H9 (cell line): ENCODE measurements around the gene ASB14. TPM values are rescaled to one million over a fixed set of nuclear protein-coding genes. Genes with fewer than 3 reads are reported as not detected.

Experiments
- DNase-seq: peaks from one replicate; pipeline ENCODE4 v3.0.0-alpha.2; 2017
- H2AFZ ChIP-seq: one replicate; pipeline ENCODE4 v1.6.1; 2013; ENCODE audit warnings: mild to moderate bottlenecking, low read length, control low read depth, moderate library complexity
- H2AK5ac ChIP-seq: 2 replicates; pipeline ENCODE4 v1.6.1; 2013; ENCODE audit warnings: low read length, control low read depth, mixed read lengths; ENCODE audit not compliant: insufficient read length
- H2BK120ac ChIP-seq: one replicate; pipeline ENCODE4 v1.6.1; 2013; ENCODE audit warnings: low read depth, mild to moderate bottlenecking, low read length, control low read depth, inconsistent platforms; ENCODE audit not compliant: poor library complexity, severe bottlenecking
- H2BK12ac ChIP-seq: 2 replicates; pipeline ENCODE4 v1.6.1; 2013; ENCODE audit warnings: low read length, control low read depth, mixed read lengths, low read depth; ENCODE audit not compliant: insufficient read length
- H2BK15ac ChIP-seq: 2 replicates; pipeline ENCODE4 v1.6.1; 2013; ENCODE audit warnings: low read depth, low read length, control low read depth
- H2BK20ac ChIP-seq: one replicate; pipeline ENCODE4 v1.6.1; 2013; ENCODE audit warnings: low read depth, mild to moderate bottlenecking, low read length, control low read depth, inconsistent platforms; ENCODE audit not compliant: poor library complexity, severe bottlenecking
- H2BK5ac ChIP-seq: 2 replicates; pipeline ENCODE4 v1.6.1; 2013; ENCODE audit warnings: low read length, control low read depth, mixed read lengths; ENCODE audit not compliant: insufficient read length
- H3K14ac ChIP-seq: 2 replicates; pipeline ENCODE4 v1.6.1; 2013; ENCODE audit warnings: low read length, control low read depth; ENCODE audit not compliant: insufficient read depth
- H3K18ac ChIP-seq: 2 replicates; pipeline ENCODE4 v1.6.1; 2013; ENCODE audit warnings: low read depth, mild to moderate bottlenecking, mixed read lengths, low read length, control low read depth; ENCODE audit not compliant: insufficient read length
- H3K23ac ChIP-seq: 2 replicates; pipeline ENCODE4 v1.6.1; 2013; ENCODE audit warnings: low read length, control low read depth, mixed read lengths, low read depth; ENCODE audit not compliant: insufficient read length
- H3K23me2 ChIP-seq: 2 replicates; pipeline ENCODE4 v1.6.1; 2013; ENCODE audit warnings: low read depth, mild to moderate bottlenecking, mixed read lengths, low read length, control low read depth; ENCODE audit not compliant: insufficient read length, poor library complexity, severe bottlenecking
- H3K27ac ChIP-seq: 2 replicates; pipeline ENCODE4 v1.5.1; 2013; ENCODE audit warnings: low read length, control low read depth, mixed read lengths, low read depth; ENCODE audit not compliant: insufficient read length
- H3K27me3 ChIP-seq: 2 replicates; pipeline ENCODE4 v1.6.1; 2013; ENCODE audit warnings: low read length, control low read depth, inconsistent platforms; ENCODE audit not compliant: insufficient read depth
- H3K4ac ChIP-seq: 2 replicates; pipeline ENCODE4 v1.6.1; 2013; ENCODE audit warnings: low read depth, mild to moderate bottlenecking, control low read depth, inconsistent platforms, low read length, moderate library complexity
- H3K4me1 ChIP-seq: 2 replicates; pipeline ENCODE4 v1.6.1; 2013; ENCODE audit warnings: low read length, control low read depth, inconsistent platforms; ENCODE audit not compliant: insufficient read depth
- H3K4me2 ChIP-seq: 2 replicates; pipeline ENCODE4 v1.6.1; 2013; ENCODE audit warnings: low read length, control low read depth, mixed read lengths; ENCODE audit not compliant: insufficient read length, insufficient read depth
- H3K56ac ChIP-seq: 2 replicates; pipeline ENCODE4 v1.6.1; 2013; ENCODE audit warnings: low read depth, mild to moderate bottlenecking, mixed read lengths, low read length, control low read depth; ENCODE audit not compliant: insufficient read length
- H3K79me1 ChIP-seq: 2 replicates; pipeline ENCODE4 v1.6.1; 2013; ENCODE audit warnings: low read depth, mild to moderate bottlenecking, moderate library complexity, low read length, control low read depth, inconsistent platforms; ENCODE audit not compliant: insufficient read depth, poor library complexity, severe bottlenecking
- H3K79me2 ChIP-seq: 2 replicates; pipeline ENCODE4 v1.6.1; 2013; ENCODE audit warnings: low read length, control low read depth, inconsistent platforms; ENCODE audit not compliant: insufficient read depth
- H3K9ac ChIP-seq: 2 replicates; pipeline ENCODE4 v1.6.1; 2013; ENCODE audit warnings: low read length, control low read depth, mixed read lengths; ENCODE audit not compliant: insufficient read length; ENCODE audit errors: extremely low read depth
- H3K9me3 ChIP-seq: one replicate; pipeline ENCODE4 v1.6.1; 2013; ENCODE audit warnings: low read depth, low read length, inconsistent platforms; ENCODE audit not compliant: control insufficient read depth
- H3T11ph ChIP-seq: one replicate; pipeline ENCODE4 v1.6.1; 2013; ENCODE audit warnings: mild to moderate bottlenecking, low read length, control low read depth, inconsistent platforms
- H4K20me1 ChIP-seq: one replicate; pipeline ENCODE4 v1.6.1; 2013; ENCODE audit not compliant: control insufficient read depth, insufficient read length, insufficient read depth
- H4K5ac ChIP-seq: 2 replicates; pipeline ENCODE4 v1.6.1; 2013; ENCODE audit warnings: low read depth, mild to moderate bottlenecking, mixed read lengths, low read length, control low read depth; ENCODE audit not compliant: insufficient read length
- H4K8ac ChIP-seq: replicated peaks from 2 replicates; pipeline ENCODE4 v1.6.1; 2013; ENCODE audit warnings: low read length, control low read depth, mixed read lengths, low read depth; ENCODE audit not compliant: insufficient read length
- H4K91ac ChIP-seq: 2 replicates; pipeline ENCODE4 v1.6.1; 2013; ENCODE audit warnings: low read depth, mild to moderate bottlenecking, moderate library complexity, mixed read lengths, low read length, control low read depth; ENCODE audit not compliant: insufficient read length
- H3K27ac Mint-ChIP-seq, 3 experiments: 2 replicates in 2 of 3; 3 replicates in 1 of 3; pipeline ENCODE4 v1.8.0; 2020 to 2021; ENCODE audit warnings: mixed read lengths in 3 of 3, mild to moderate bottlenecking in 1 of 3, moderate library complexity in 1 of 3
- H3K27me3 Mint-ChIP-seq: 2 replicates; pipeline ENCODE4 v1.8.0; 2021; ENCODE audit warnings: low read depth, mild to moderate bottlenecking, moderate library complexity, mixed read lengths
- H3K36me3 Mint-ChIP-seq, 3 experiments: 2 replicates in 2 of 3; 3 replicates in 1 of 3; pipeline ENCODE4 v1.8.0; 2020 to 2021; ENCODE audit warnings: low read depth in 3 of 3, mixed read lengths in 3 of 3; ENCODE audit not compliant: insufficient read depth in 1 of 3
- H3K4me1 Mint-ChIP-seq, 2 experiments: 2 replicates each; pipeline ENCODE4 v1.8.0; 2020; ENCODE audit warnings: mixed read lengths in 2 of 2
- H3K4me3 Mint-ChIP-seq, 2 experiments: 2 replicates in 1 of 2; 3 replicates in 1 of 2; pipeline ENCODE4 v1.8.0; 2020 to 2021; ENCODE audit warnings: mild to moderate bottlenecking in 2 of 2, mixed read lengths in 2 of 2, moderate library complexity in 1 of 2
- H3K9me3 Mint-ChIP-seq, 2 experiments: 2 replicates in 1 of 2; 3 replicates in 1 of 2; pipeline ENCODE4 v1.8.0; 2020; ENCODE audit warnings: mild to moderate bottlenecking in 2 of 2, mixed read lengths in 2 of 2, moderate library complexity in 1 of 2
- CTCF ChIP-seq: fragments of 200-600 bp; sonication (generic); conservative IDR thresholded peaks from 3 replicates; pipeline ENCODE4 v1.8.0; 2021; ENCODE audit warnings: antibody characterized with exemption, mild to moderate bottlenecking
- WGBS: extraction: QIAGEN DNeasy Blood & Tissue Kit; methylation state at CpG from one replicate; pipeline ENCODE4 v1.1.7; 2013; ENCODE audit warnings: missing lambda C conversion rate, low lambda C conversion rate, mixed read lengths; ENCODE audit not compliant: insufficient read length; ENCODE audit errors: extremely low coverage; 5-methylcytosine and 5-hydroxymethylcytosine counted together
- total RNA-seq: library from RNA; stranded (reverse); gene quantifications from 2 replicates; pipeline ENCODE4 v1.2.1, GENCODE V29; 2021

ASB14 gene
- total RNA-seq, 1 experiment from 2014 or later = not detected

GRCh38 chr3:57275393-57275792 is 17.1 kb downstream of the ASB14 start:
- Histone ChIP-seq H2BK20ac (no peak overlapping the region), H3K23me2 (no peaks in the 10 kb centered on the region), H3T11ph (no peak overlapping the region), H3K79me1 (no peaks in the 10 kb centered on the region), H2BK15ac (no peak overlapping the region), H2BK5ac (no peak overlapping the region), H2BK12ac (no peak overlapping the region), H4K20me1 (no peaks in the 10 kb centered on the region), H2AFZ (no peak overlapping the region), H3K27ac (no peak overlapping the region), H4K5ac (no peak overlapping the region), H2AK5ac (no peak overlapping the region), H3K56ac (no peak overlapping the region), H3K9ac (no peak overlapping the region), H3K18ac (no peak overlapping the region), H3K9me3 (no peaks in the 10 kb centered on the region), H4K91ac (no peak overlapping the region), H3K14ac (no peak overlapping the region), H3K4me2 (no peak overlapping the region), H3K27me3 (no peaks in the 10 kb centered on the region), H3K23ac (no peak overlapping the region), H4K8ac (no peak overlapping the region), H2BK120ac (no peak overlapping the region), H3K79me2 (no peaks in the 10 kb centered on the region), H3K4me1 (no peaks in the 10 kb centered on the region), H3K4ac (no peak overlapping the region)
- DNase-seq = no peak
- WGBS = no CpG with 5 or more reads among the region's 2 CpGs
- no peak for TF ChIP-seq CTCF
- peaks cover 1% of the 10 kb centered on the region; the same call in 1 of the 2 replicates for H3K27me3 Mint-ChIP-seq
- peaks cover 5 to 23% (median 10%) of the 10 kb centered on the region in 3 experiments; a peak in 6 of 7 replicates for H3K36me3 Mint-ChIP-seq
- H3K4me3 Mint-ChIP-seq = no peak overlapping the region
- H3K9me3 Mint-ChIP-seq = peaks cover 7 to 8% of the 10 kb centered on the region in 2 experiments; a peak in 4 of 5 replicates
- no peaks in the 10 kb centered on the region for H3K4me1 Mint-ChIP-seq
- no peak overlapping the region for H3K27ac Mint-ChIP-seq
